Smooth muscle cell (in vitro differentiated cells): ENCODE measurements around the gene SLBP. TPM values are rescaled to one million over a fixed set of nuclear protein-coding genes. Genes with fewer than 3 reads are reported as not detected.
A peak's percentile ranks its signal among the peaks of the same experiment; 100 is the strongest.

Experiments
- DNase-seq: peaks from one replicate; lab custom pipeline; 2025; ENCODE audit not compliant: unreplicated experiment; lab: John Stamatoyannopoulos, UW
- H2AFZ ChIP-seq: fragments of 200-600 bp; sonication (generic); 2 replicates; pipeline ENCODE4 v1.6.0; 2016; ENCODE audit warnings: antibody characterized with exemption, low read depth, mild to moderate bottlenecking
- H3F3A ChIP-seq: fragments of 200-600 bp; sonication (generic); 2 replicates; pipeline ENCODE4 v1.6.0; 2017; ENCODE audit warnings: antibody characterized with exemption, low read depth
- H3K27ac ChIP-seq: fragments of 200-600 bp; sonication (generic); 2 replicates; pipeline ENCODE4 v1.5.1; 2016; ENCODE audit warnings: low read depth, mild to moderate bottlenecking
- H3K27me3 ChIP-seq: fragments of 200-600 bp; sonication (generic); 2 replicates; pipeline ENCODE4 v1.6.1; 2016; ENCODE audit warnings: low read depth, mild to moderate bottlenecking
- H3K36me3 ChIP-seq: fragments of 200-600 bp; sonication (generic); 2 replicates; pipeline ENCODE4 v1.5.1; 2016; ENCODE audit warnings: low read depth
- H3K4me1 ChIP-seq: fragments of 200-600 bp; sonication (generic); 2 replicates; pipeline ENCODE4 v1.5.1; 2016; ENCODE audit warnings: low read depth
- H3K4me2 ChIP-seq: fragments of 200-600 bp; sonication (generic); 2 replicates; pipeline ENCODE4 v1.6.0; 2016; ENCODE audit warnings: mild to moderate bottlenecking
- H3K4me3 ChIP-seq: fragments of 200-600 bp; sonication (generic); 2 replicates; pipeline ENCODE4 v1.5.1; 2016; ENCODE audit warnings: mild to moderate bottlenecking
- H3K79me2 ChIP-seq: fragments of 200-600 bp; sonication (generic); 2 replicates; pipeline ENCODE4 v1.6.0; 2016; ENCODE audit warnings: low read depth, mild to moderate bottlenecking
- H3K9ac ChIP-seq: fragments of 200-600 bp; sonication (generic); 2 replicates; pipeline ENCODE4 v1.6.0; 2016; ENCODE audit warnings: low read depth
- H3K9me3 ChIP-seq: fragments of 200-600 bp; sonication (generic); replicated peaks from 2 replicates; pipeline ENCODE4 v1.5.1; 2016; ENCODE audit warnings: low read depth
- H4K20me1 ChIP-seq: fragments of 200-600 bp; sonication (generic); 2 replicates; pipeline ENCODE4 v1.6.0; 2016; ENCODE audit warnings: low read depth
- whole genome bisulfite sequencing: methylation state at CpG from one replicate; pipeline ENCODE4 v1.1.7; 2016; ENCODE audit warnings: low lambda C conversion rate; 5-methylcytosine and 5-hydroxymethylcytosine counted together
- polyA plus RNA-seq: library from polyadenylated mRNA; unstranded; fragments of >200 nt; fragmentation: Nextera tagmentation; extraction: Ambion mirVana; gene quantifications from 2 replicates; pipeline ENCODE4 v1.2.1, GENCODE V29; 2016
- total RNA-seq: library from RNA; depleted of rRNA; stranded (reverse); fragments of >200 nt; gene quantifications from 2 replicates; pipeline ENCODE4 v1.2.3, GENCODE V29; 2014
- TF ChIP-seq, protein P1 (sequence below): fragments of 200-600 bp; sonication (generic); IDR thresholded peaks from 2 replicates; pipeline ENCODE4 v1.5.1; 2017; ENCODE audit warnings: borderline replicate concordance, mild to moderate bottlenecking, antibody characterized with exemption; ENCODE audit not compliant: insufficient read depth, poor library complexity, severe bottlenecking

SLBP gene
- total and polyA plus RNA-seq, 2 experiments from 2014 or later, result 55.4 to 63.9 TPM

DNA sequence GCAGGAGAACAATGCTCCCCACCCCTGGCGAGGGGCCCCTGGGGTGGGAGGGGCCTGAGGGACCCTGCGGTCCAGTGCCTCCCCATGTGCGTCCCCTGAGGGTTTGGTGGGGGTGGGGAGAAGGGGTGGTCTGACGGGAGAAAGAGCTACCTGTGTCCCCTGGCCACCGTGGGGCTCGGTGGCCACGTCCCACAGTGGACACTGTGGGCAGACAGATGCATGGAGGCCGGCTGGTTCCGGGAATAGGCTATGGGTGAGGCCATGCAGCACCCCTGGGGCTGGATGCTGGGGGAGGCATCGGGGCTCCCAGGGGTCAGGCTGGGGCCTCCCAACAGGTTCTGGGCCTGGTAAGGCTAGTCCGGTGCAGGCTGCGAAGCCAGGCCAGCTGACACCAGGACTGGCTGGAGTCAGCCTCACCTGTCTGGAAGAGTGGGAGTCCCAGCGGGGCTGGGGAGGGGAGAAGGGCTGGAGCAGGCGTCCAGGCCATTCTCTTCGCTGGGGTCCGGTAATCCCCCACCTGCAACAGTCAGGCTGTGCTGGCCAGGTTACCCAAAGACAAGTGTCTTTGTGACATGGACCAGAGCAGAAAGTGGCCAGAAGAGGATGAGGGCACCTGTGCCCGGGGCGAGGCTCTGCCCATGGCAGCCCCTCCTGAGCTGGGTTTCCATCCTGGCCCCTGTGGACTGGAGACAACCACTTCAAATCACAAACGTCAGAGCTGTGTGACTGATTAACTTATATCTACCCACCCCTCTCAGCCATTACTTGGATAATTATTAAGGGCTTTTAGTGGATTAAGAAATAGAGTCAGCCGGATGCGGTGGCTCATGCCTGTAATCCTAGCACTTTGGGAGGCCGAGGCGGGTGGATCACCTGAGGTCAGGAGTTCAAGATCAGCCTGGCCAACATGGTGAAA lies 26.6 kb downstream of the SLBP start:
- H4K20me1 ChIP-seq, result no peaks in the 10 kb centered on the region
- TF ChIP-seq, protein P1, sequence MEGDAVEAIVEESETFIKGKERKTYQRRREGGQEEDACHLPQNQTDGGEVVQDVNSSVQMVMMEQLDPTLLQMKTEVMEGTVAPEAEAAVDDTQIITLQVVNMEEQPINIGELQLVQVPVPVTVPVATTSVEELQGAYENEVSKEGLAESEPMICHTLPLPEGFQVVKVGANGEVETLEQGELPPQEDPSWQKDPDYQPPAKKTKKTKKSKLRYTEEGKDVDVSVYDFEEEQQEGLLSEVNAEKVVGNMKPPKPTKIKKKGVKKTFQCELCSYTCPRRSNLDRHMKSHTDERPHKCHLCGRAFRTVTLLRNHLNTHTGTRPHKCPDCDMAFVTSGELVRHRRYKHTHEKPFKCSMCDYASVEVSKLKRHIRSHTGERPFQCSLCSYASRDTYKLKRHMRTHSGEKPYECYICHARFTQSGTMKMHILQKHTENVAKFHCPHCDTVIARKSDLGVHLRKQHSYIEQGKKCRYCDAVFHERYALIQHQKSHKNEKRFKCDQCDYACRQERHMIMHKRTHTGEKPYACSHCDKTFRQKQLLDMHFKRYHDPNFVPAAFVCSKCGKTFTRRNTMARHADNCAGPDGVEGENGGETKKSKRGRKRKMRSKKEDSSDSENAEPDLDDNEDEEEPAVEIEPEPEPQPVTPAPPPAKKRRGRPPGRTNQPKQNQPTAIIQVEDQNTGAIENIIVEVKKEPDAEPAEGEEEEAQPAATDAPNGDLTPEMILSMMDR, result no peak
- 92% methylated on average over 21 of the region's 23 CpGs for WGBS
- no peaks in the 10 kb centered on the region for H3K36me3 ChIP-seq
- H3K9me3 ChIP-seq, result no peaks in the 10 kb centered on the region
- no peaks in the 10 kb centered on the region for H3K27me3 ChIP-seq
- no peaks in the 10 kb centered on the region for H3K79me2 ChIP-seq
- no peak overlapping the region for H3K4me3 ChIP-seq
- no peak overlapping the region for H3K9ac ChIP-seq
- no peak overlapping the region for H3K27ac ChIP-seq
- H3K4me1 ChIP-seq, result peaks cover 3% of the 10 kb centered on the region
- H3K4me2 ChIP-seq, result no peak overlapping the region
- H3F3A ChIP-seq, result peaks cover 8% of the 10 kb centered on the region
- no peak for DNase-seq
- H2AFZ ChIP-seq, result no peak overlapping the region

DNA sequence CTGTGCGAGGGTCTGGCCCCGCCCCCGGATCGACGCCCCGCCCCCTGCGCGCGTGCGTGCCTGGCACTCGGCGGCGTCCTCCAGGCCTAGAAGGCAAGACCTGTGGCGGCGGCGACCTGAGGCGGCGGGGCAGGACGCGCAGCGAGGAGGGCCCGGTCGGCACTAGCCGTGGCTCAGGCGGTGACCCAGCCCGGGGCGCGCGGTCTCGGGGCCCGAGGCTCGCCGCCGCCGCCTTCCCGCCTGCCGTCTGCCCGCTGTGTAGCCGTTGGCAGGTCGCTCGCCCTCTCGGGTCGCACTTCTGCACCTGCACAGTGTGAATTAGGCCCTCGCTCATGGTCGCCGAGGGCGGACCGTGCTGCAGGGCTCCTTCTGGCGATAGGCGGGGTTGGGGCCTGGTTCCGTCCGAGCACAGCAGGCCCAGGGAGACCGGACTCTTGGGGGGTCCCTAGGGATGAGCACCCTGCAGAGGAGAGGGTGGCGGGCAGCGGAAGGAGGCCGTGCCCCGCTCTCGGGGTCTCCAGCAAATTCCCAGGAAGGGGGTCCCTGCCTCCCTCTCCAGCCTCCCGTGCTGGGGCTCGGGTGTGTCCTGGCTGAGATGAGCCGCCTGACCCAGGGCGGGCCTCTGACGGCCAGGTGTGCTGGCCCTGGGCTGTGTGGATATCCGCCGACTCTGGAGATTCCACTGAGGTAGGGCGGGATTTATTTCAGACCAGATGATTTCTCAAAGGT lies 27.4 kb downstream of the SLBP start:
- H3K36me3 ChIP-seq, result no peaks in the 10 kb centered on the region
- H3K27me3 ChIP-seq, result no peaks in the 10 kb centered on the region
- peak overlapping the region; percentile 45 for H3K4me3 ChIP-seq
- H3K9ac ChIP-seq, result no peak overlapping the region
- DNase-seq, result peak; percentile 75
- 51% methylated on average over 39 of the region's 66 CpGs for WGBS
- no peaks in the 10 kb centered on the region for H3K79me2 ChIP-seq
- TF ChIP-seq, protein P1, result no peak
- peaks cover 8% of the 10 kb centered on the region for H3F3A ChIP-seq
- H3K4me1 ChIP-seq, result peaks cover 3% of the 10 kb centered on the region
- H2AFZ ChIP-seq, result no peak overlapping the region
- H4K20me1 ChIP-seq, result no peaks in the 10 kb centered on the region
- H3K27ac ChIP-seq, result no peak overlapping the region
- H3K9me3 ChIP-seq, result no peaks in the 10 kb centered on the region
- peak overlapping the region; percentile 72 for H3K4me2 ChIP-seq

DNA sequence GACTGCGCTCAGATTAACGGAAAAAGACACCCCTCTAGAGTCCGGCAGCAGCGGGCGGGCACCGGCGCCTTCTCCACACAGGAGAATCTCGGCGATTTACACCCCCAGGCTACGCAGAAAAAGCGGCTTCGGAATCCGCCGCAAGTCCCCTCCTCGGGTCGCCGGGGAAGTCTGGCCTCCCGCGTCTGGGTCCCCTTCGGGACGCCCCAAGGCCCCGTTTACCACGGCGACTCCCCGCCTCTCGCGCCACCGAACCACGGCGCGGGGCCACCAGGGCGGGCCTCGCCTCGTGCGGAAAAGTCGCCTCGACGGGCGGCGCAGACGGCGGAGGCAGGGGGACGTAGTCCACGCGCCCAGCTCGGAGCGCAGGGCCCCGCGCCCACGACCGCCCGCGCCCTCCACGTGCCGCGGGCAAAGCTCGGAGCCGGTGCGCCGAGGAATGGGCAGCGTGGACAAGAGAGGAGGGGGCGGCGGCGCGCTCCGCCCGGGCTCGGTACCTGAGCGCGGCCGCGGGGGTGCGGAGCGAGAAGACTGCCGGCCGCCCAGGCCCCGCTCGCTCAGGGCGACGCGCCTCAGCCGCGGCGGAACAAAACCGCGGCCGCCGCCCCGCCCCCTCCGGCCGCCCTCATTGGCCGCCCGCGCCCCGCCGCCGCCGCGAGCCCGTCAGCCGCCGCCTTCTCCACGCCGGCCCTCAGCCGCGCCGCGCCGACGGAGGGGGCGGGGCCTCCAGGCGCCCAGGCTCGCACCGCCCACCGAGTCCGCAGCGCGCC lies 28.2 kb downstream of the SLBP start, which contains the start of gene FAM53A:
Gene FAM53A (minus strand): TSS at position 578 of the 770 bp plus-strand sequence. CDS start 15,572 bp downstream, outside the sequence.
- Histone ChIP-seq H3K9me3 (no peaks in the 10 kb centered on the region), H4K20me1 (no peaks in the 10 kb centered on the region), H3K27ac (peak within 1 kb of the TSS; percentile 54), H3K4me3 (peak within 1 kb of the TSS; percentile 45), H3K27me3 (no peaks in the 10 kb centered on the region), H3K36me3 (no peaks in the 10 kb centered on the region), H3K4me1 (peaks cover 3% of the 10 kb centered on the region), H3K79me2 (no peaks in the 10 kb centered on the region), H3K4me2 (peak within 1 kb of the TSS; percentile 82), H2AFZ (peak within 1 kb of the TSS; percentile 64), H3K9ac (peak within 1 kb of the TSS; percentile 5), H3F3A (peaks cover 8% of the 10 kb centered on the region)
- TF ChIP-seq, protein P1, result no peak
- no peak for DNase-seq
- 2% methylated on average over 62 of the region's 118 CpGs for WGBS
